Vagina (tissue), 2 donors: ENCODE data around the gene ABLIM2.

Experiments
- CTCF ChIP-seq, 3 experiments: fragments of 450-650 bp in 2 of 3; fragments of 200-600 bp in 1 of 3; sonication (generic) in 1 of 3; IDR thresholded peaks; one replicate each; pipeline ENCODE4 v1.5.1; 2017 to 2019; ENCODE audit warnings: antibody characterized with exemption in 3 of 3, mild to moderate bottlenecking in 2 of 3, moderate library complexity in 2 of 3
- POLR2A ChIP-seq, 2 donors: fragments of 450-650 bp; IDR thresholded peaks; one replicate each; pipeline ENCODE4 v1.6.1; 2017; ENCODE audit warnings: antibody characterized with exemption in 2 of 2, mild to moderate bottlenecking in 2 of 2, moderate library complexity in 2 of 2
- POLR2AphosphoS5 ChIP-seq, 2 donors: sonication (generic); formaldehyde crosslinking; IDR thresholded peaks; one replicate each; pipeline ENCODE4 v1.9.0; 2017; ENCODE audit warnings: antibody characterized with exemption in 2 of 2, mild to moderate bottlenecking in 2 of 2, low read depth in 1 of 2; ENCODE audit not compliant: insufficient read depth in 1 of 2

- TF ChIP-seq CTCF (IDR thresholded peaks at IDR 0.05): no peak
- no peak for TF ChIP-seq POLR2A (IDR thresholded peaks at IDR 0.05)
- TF ChIP-seq POLR2AphosphoS5 (IDR thresholded peaks at IDR 0.05; ENCODE audit: insufficient read depth in 1 of 2, low read depth in 1 of 2): no peak
Observed at GRCh38 chr4:8118035-8118434, 40.6 kb downstream of the ABLIM2 start.
